SK-N-SH (cell line): ENCODE data around the gene NDUFAF8.

Experiments used
- EP300 ChIP-seq, 2 experiments: IDR thresholded peaks; 2 replicates each; pipeline versions ENCODE4 v1.4.0 to v1.6.1; 2012; ENCODE audit warnings: borderline replicate concordance in 1 of 2, low read depth in 1 of 2, low read length in 1 of 2
- EZH2phosphoT487 ChIP-seq: fragments of 200-600 bp; sonication (generic); IDR thresholded peaks from 2 replicates; pipeline ENCODE4 v1.6.1; 2017; ENCODE audit warnings: low read depth, mixed run types, mild to moderate bottlenecking, antibody characterized with exemption, moderate library complexity, borderline replicate concordance
- FOXM1 ChIP-seq: IDR thresholded peaks from 2 replicates; pipeline ENCODE4 v1.4.0; 2012; ENCODE audit warnings: low read depth, mild to moderate bottlenecking
- GATA2 ChIP-seq: sonication (generic); formaldehyde crosslinking; IDR thresholded peaks from 2 replicates; pipeline ENCODE4 v1.5.0; 2020; ENCODE audit warnings: mild to moderate bottlenecking, missing genetic modification reagents
- MXI1 ChIP-seq: IDR thresholded peaks from 2 replicates; pipeline ENCODE4 v1.6.1; 2012; ENCODE audit warnings: mild to moderate bottlenecking, low read depth, low read length, improper control_type of control experiment
- TAF1 ChIP-seq: IDR thresholded peaks from 2 replicates; pipeline ENCODE4 v1.6.1; 2012; ENCODE audit warnings: low read depth, mild to moderate bottlenecking, low read length, moderate library complexity, borderline replicate concordance
- YY1 ChIP-seq: IDR thresholded peaks from 2 replicates; pipeline ENCODE4 v1.4.0; 2012; ENCODE audit warnings: low read depth, mild to moderate bottlenecking

DNA sequence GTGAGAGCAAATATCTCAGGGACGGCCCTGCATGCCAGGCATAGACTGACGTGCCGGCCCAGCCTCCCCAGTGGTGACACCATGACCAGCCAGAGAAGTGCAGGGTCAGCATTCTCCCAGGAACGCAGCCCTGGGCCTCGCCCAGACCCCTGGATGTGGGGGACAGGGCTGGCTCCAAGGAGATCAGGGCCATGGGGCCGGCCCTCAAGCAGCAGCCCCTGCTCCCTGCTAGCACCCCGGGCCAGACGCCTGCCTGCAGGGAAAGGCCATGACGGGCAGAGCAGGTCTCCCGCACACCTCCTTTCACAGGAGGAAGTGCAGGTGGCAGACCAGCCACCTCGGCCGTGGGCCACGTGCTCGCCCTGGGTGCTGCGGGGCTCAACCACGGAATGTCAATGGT is 9.5 kb downstream of the NDUFAF8 start:
- TF ChIP-seq GATA2 (CRISPR knock-in tag) (no peak), MXI1 (no peak), YY1 (no peak), EP300 (IDR thresholded peaks at IDR 0.05; ENCODE audit: borderline replicate concordance in 1 of 2, low read depth in 1 of 2, low read length in 1 of 2) (no peak), FOXM1 (no peak), EZH2phosphoT487 (no peak), TAF1 (no peak)
